Mammary epithelial cell (primary cell): ENCODE data around the gene HDGF.

Experiments used
- CTCF ChIP-seq, 2 donors: IDR thresholded peaks in 1 of 2; conservative IDR thresholded peaks in 1 of 2; 2 replicates each; pipeline ENCODE4 v1.5.1; 2011 to 2012; ENCODE audit warnings: inconsistent platforms in 2 of 2, low read length in 2 of 2, mild to moderate bottlenecking in 2 of 2, control low read depth in 1 of 2, low read depth in 1 of 2; ENCODE audit not compliant: insufficient read depth in 1 of 2; ENCODE audit errors: extremely low read depth in 1 of 2
- EZH2 ChIP-seq: IDR thresholded peaks from 2 replicates; pipeline ENCODE4 v1.6.1; 2012; ENCODE audit warnings: low read length, inconsistent platforms, borderline replicate concordance

DNA sequence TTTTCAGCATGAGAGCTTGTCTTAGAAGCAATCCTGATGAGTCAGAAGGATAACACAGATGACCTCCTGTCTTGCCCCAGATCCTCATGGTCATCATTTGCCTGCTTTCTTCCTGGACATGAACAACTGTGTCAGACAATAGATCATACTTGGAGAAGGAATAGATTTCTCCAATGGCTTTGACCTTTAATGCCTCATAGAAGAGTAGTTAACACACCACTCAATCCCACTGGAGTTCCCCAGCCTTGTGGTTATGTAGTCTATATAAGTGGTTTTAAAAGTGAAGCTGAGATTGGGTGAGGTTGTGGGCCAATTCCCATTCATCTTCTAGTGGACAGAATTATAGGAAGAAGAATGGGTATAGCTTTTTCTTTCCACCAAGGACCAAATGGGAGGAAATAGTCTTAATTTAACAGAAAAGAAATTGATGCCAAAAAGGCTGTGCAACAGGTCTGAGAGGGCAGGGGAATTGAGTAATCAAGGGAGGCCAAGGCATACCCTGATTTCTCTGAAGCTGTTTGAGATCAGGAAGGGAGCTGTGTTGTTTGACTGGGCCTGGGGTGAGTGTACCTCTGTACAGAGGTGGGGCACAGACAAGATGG, 30.2 kb upstream of the HDGF start:
- TF ChIP-seq CTCF (conservative IDR thresholded peaks at IDR 0.05 in 1 of 2, IDR thresholded peaks at IDR 0.05 in 1 of 2; ENCODE audit: extremely low read depth in 1 of 2, insufficient read depth in 1 of 2, low read depth in 1 of 2, low read length in 2 of 2) (no peak), EZH2 (no peak)
